Umbilical cord (tissue), 2 donors: Measurements from ENCODE around the gene SCN4A. TPM values are rescaled to one million over a fixed set of nuclear protein-coding genes. Genes with fewer than 3 reads are reported as not detected.
"Not testable (repeated sequence)": the region's sequence is repeated elsewhere in the genome, so short reads cannot be mapped to it uniquely, and the experiment has no call there.

Source experiments
- DNase-seq: peaks from one replicate; pipeline ENCODE4 v3.0.0-alpha.2; 2015; ENCODE audit warnings: low spot score
- total RNA-seq: library from RNA; depleted of rRNA; stranded (reverse); fragments of >200 nt; gene quantifications from one replicate; pipeline ENCODE4 v1.2.3, GENCODE V29; 2014; ENCODE audit warnings: low replicate concordance; ENCODE audit not compliant: insufficient read depth

SCN4A gene
- total RNA-seq, result under 0.01 TPM

- DNase-seq, result no peak
These were observed at the start of gene SCN4A for GRCh38 chr17:63972796-63973195. TSS of gene SCN4A (minus strand) at chr17:63972918. CDS start at chr17:63972841, 77 bp downstream.

GRCh38 chr17:64020056-64020766 lies 47.5 kb upstream of the SCN4A start, which contains the start of gene ICAM2:
TSS of gene ICAM2 (minus strand) at chr17:64020633. CDS start at chr17:64006691, 13,942 bp downstream.
- DNase-seq, result peak; percentile 14

- not testable (repeated sequence) for DNase-seq
These were observed 46.8 kb upstream of the SCN4A start for GRCh38 chr17:64019551-64019961.

GRCh38 chr17:64017381-64017980 lies 44.8 kb upstream of the SCN4A start:
- no peak for DNase-seq

- DNase-seq, result no peak
These were observed 44.3 kb upstream of the SCN4A start for GRCh38 chr17:64016974-64017373.

- no peak for DNase-seq
These were observed 43.6 kb upstream of the SCN4A start for GRCh38 chr17:64016231-64016784.

- DNase-seq, result no peak
These were observed 42.7 kb upstream of the SCN4A start for GRCh38 chr17:64015447-64015846.

GRCh38 chr17:64009571-64010402 lies 37.1 kb upstream of the SCN4A start:
- DNase-seq, result no peak

- DNase-seq, result no peak
These were observed 36.1 kb upstream of the SCN4A start for GRCh38 chr17:64008830-64009229.

GRCh38 chr17:64008346-64008745 lies 35.6 kb upstream of the SCN4A start:
- DNase-seq, result no peak

GRCh38 chr17:64007838-64008282 lies 35.1 kb upstream of the SCN4A start:
- no peak for DNase-seq

- not testable (repeated sequence) for DNase-seq
These were observed 34.5 kb upstream of the SCN4A start for GRCh38 chr17:64007089-64007837.

- peak; percentile 77 for DNase-seq
These were observed 33.8 kb upstream of the SCN4A start for GRCh38 chr17:64006361-64007088.

GRCh38 chr17:64005734-64006167 lies 33.0 kb upstream of the SCN4A start:
- no peak for DNase-seq

- no peak for DNase-seq
These were observed 32.4 kb upstream of the SCN4A start for GRCh38 chr17:64004903-64005733.

GRCh38 chr17:64004218-64004770 lies 31.6 kb upstream of the SCN4A start:
- DNase-seq, result no peak

GRCh38 chr17:64003526-64004121 lies 30.9 kb upstream of the SCN4A start:
- no peak for DNase-seq

- no peak for DNase-seq
These were observed 30.2 kb upstream of the SCN4A start for GRCh38 chr17:64002658-64003525.
